ENCODE results near the gene CDKAL1. TPM values are rescaled to one million over a fixed set of nuclear protein-coding genes. Genes with fewer than 3 reads are reported as not detected.
"Not testable (repeated sequence)": the region's sequence is repeated elsewhere in the genome, so short reads cannot be mapped to it uniquely, and the experiment has no call there.

The CDKAL1 gene
- total RNA-seq, 1 experiment from 2014 or later: 14.5 TPM

DNA sequence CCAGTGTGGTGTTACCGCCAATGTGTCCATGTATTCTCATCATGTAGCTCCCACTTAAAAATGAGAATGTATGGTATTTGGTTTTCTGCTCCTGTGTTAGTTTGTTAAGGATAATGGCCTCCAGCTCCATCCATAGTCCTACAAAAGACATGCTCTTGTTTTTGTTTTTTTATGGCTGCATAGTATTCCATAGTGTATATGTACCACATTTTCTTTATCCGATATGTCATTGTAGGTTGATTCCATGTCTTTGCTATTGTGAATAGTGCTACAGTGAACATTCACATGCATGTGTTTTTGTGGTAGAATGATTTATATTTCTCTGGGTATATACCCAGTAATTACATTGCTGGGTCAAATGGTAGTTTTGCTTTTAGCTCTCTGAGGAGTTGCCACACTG is 207.2 kb downstream of the CDKAL1 start:
- DNase-seq (ENCODE audit: low spot score): no peak

DNA sequence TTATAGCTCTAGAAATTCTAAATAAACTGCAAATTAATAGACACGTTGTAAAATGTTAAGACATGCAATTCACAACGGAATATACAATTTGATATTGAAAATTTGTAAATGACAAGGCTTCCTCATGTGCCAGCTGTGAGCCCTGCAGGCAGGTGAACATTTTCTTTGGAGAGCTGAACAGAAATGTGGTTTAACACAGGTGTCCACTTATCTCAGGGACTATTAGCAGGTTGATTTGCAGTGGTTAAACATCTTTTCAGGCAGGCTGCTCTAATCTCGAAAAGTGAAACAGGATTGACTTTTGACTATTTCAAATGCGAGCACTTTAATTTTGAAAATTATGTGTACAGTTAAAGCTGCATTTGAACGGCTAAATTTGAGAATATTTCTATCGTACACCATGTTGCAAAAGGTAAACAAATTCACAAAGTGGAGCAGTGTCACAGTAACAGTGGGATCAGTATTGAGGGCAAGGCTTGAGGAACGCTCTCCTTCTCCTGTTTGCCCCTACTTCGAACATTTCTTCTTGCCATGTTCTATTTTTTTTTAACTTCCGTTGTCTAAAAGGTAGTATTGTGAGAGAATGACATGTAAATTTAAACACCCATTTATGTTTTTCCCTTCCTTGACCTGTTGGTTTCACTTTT is 210.8 kb downstream of the CDKAL1 start:
- DNase-seq (ENCODE audit: low spot score): no peak

DNA sequence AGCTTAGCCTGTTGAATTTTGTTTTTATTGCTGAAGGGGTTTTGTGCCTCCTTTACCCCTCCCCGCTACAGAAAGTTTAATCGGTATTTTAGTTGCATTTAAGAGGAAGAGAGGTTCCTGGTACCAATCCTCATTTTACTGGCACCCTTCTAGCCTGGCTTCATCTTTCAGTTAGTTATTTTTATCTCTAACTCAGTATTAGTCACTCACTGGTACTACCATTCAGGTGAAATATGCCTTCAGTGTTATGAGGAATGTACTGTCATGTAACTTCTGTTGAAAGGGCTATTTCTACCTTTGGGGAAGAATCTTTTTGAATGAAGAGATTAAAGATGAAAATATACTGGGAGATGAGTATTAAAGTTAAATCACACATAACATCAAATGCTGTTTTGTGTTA is 211.8 kb downstream of the CDKAL1 start:
- no peak for DNase-seq (ENCODE audit: low spot score)

DNA sequence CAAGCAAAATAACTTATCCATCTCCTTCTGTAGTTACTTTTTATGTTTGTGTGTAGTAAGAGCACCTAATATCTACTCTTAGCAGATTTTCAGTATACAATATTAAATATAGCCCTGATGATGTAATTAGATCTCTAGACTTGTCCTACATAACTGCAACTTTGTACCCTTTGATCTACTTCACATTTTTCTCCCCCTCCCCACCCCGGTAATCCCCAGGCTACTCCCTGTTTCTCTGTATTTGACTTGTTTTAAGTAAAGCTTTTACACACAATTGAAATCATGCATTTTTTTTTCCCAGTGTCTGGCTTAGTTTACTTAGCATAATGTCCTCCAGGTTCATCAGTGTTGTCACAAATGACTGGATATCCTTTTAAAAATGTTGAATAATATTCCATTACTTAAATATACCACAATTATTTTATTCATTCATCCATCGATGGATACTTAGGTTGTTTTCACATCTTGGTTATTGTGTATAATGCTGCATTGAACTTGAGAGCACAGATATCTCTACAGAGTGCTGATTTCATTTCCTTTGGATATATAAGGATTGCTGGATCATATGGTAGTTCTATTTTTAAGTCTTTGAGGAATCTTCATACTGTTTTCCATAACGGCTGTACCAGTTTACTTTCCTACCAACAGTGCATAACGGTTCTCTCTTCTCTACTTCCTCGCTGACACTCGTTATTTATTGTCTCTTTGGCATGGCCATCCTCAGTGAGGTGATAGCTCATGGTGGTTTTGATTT is 212.7 kb downstream of the CDKAL1 start:
- DNase-seq (ENCODE audit: low spot score): no peak

DNA sequence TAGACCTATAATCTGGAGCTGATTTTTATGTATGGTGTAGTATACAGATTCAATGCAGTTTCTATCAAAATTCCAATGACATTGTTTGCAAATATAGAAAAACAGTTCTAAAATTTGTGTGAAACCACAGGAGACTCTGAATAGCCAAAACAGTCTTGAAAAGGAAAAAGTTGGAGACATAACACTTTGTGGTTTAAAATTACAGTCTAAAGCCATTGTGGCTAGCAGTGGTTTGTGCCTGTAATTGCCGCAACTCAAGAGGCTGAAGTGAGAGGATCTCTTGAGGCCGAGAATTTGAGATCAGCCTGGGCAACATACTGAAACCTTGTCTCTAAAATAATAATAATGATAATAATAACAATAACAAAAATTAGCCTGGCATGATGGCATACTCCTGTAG is 213.7 kb downstream of the CDKAL1 start:
- no peak for DNase-seq (ENCODE audit: low spot score)

DNA sequence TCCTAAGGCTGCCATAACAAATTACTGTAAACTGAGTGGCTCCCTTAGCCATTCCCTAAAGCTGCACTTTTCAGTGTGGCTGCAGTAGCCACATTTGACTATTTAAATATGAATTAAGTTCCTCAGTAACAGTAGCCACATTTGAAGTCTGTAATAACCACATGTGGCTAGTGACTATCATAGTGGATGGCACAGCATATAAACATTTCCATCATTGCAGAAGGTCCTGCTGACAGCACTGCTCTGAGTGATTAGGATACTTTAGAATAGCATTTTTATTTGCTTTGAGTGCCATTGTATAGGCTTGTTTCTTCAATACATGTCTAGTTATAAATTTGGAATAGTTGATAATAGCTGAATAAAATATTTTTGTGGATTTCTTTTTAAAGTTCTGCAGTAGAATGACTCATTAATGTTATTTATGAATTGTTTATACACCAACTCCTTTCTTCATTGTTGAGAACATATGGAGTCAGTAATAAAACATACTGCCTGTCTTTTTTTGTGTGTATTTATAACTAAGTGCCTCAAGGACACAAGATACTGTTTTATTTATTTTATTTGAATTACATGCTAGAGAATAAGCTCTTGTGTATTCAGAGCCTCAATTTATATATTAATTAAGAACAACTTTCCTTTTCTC is 217.2 kb downstream of the CDKAL1 start:
- DNase-seq (ENCODE audit: low spot score): peak; percentile 5

DNA sequence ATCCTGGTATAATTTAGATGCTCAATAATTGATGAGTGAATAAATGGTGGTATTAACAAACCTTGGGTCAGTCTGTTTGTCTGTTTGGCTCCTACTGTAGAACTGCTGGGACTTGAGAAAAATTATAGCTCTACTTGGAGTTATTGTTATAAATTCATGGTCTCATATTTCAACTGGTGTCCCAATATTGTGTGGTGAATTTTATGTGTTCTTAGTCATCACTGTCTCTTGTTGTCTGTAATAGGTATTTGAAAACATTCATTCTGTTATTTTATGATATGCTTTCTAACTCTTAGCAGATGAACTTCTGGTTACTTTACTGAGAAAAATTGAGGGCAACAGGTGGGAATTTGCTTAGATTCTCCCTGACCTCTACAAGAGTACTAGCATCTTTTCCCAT is 221.4 kb downstream of the CDKAL1 start:
- DNase-seq (ENCODE audit: low spot score): no peak

DNA sequence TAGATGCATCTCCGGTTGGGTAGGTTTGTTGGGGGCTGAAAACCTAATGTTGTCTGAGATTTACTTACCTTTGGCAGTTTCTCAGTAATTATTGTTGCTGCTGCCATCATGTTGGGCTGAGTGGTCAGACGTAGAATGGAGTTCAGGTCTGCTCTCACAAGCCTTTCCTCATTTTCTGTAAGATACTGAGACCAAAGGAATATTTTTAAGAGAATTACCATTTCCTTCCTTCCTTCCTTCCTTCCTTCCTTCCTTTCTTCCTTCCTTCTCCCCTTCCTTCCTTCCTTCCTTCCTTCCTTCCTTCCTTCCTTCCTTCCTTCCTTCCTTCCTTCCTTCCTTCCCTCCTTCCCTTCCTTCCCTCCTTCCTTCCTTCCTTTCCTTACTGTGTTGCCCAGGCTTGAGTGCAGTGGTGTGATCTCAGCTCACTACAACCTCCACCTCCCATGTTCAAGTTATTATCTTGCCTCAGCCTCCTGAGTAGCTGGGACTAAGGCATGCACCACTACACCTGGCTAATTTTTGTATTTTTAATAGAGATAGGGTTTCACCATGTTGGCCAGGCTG is 222.4 kb downstream of the CDKAL1 start:
- DNase-seq (ENCODE audit: low spot score): not testable (repeated sequence)

DNA sequence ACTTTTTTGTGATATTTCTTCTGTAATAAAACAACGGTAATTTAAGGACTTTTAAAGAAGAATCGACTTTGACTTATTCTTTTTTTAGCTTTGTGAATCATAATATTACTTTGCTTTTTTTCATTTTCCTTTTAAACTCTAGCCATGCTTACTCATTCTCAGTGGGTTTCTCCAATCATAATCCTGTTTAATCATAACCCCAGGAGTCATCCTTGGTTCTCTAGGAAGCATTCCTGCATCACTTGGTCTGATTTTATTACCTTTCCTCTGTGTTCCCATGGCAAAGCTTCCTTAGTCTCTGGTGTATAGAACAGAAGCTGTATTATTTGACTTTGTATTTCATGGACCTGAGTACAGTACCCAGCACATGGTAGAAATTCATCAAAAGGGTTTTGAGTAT is 223.5 kb downstream of the CDKAL1 start:
- DNase-seq (ENCODE audit: low spot score): no peak

DNA sequence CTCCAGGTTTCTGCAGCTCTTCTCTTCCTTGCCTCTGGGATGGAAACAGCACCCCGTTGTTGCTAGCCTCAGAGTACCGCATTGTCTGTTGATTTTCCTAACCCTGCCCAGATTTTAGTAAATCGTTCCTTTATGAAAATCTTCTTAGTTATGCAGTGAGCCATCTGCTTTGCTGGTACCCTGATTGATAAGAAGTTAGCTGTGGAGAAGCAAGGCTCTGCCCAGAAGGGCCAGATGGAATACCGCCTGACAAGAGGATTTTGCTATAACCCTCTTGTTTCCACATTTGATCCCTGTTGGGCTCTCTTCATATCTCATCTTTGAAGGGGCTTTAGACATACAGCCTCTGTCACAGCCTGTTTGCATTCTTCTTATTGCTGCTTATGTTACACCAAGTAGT is 229.0 kb downstream of the CDKAL1 start:
- DNase-seq (ENCODE audit: low spot score): no peak

DNA sequence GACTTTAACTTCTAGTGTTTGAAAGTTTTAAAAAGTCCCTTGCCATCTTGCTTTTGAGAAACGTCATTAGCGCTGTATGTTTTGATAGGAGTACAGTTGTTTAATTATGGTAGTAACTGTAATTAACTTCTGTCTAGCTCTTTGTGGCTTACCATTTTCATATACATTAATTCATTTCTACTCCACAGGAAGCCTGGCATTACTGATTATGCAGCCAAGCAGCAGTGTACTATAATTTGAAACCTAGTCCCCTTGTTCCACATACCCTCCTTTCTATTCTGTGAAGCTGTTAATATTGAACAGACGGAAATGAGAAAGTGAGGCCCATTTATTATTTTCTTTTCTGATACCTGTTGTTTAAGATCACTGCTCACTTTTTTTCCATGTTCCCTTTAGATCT is 235.4 kb downstream of the CDKAL1 start:
- no peak for DNase-seq (ENCODE audit: low spot score)

DNA sequence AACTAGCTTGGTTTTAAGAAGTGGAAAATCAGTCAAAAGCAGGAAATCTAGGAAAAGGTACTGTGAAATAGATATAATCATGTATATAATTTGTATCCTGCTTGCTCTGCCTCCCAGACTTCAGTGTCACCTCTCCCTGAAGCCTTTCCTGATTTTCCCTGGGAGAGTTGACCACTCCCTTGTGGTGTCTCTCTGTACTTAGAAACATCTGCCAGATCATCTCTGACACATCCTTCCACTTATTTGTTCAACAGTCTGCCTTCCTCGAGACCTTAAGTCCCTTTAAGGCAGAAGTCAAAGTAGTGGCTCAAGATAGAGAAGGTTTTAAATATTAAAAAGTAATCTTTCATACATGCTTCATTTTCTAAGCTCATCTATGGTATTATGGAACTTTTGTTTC is 236.5 kb downstream of the CDKAL1 start:
- no peak for DNase-seq (ENCODE audit: low spot score)

DNA sequence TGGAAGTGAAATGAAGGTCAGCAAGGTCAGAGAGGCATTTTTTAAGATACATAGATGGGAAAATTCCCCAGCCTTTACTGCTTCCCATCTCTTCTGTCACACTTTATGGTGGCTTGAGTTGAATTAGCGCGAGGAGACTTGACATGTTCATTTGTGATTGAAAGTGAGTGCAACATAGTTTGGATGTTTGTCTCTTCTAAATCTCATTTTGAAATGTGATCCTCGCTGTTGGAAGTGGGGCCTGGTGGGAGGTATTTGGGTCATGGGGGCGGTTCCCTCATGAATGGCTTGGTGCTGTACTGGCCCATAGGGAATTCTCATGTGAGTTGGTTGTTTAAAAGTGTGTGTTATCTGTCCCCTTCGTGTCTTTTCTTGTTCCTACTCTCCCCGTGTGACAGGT is 237.2 kb downstream of the CDKAL1 start:
- no peak for DNase-seq (ENCODE audit: low spot score)

DNA sequence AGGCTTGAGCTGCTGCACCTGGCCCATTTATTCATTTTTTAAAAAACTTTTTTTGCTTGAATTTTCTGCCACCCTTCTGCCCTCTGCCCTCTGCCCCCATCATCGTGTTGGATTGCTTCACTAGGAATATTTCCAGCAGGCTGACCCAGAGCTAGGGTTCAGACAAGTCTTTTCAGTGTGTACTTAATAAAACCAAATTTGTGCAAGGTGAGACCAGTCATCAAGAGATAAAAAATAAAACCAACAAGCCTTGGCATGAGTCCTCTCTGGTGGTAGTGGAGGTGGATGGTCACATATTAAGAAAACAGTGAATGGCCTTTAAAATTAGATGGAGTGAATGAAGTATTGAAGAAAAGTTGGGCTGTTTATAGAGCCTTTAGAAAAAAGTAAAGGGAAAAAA is 239.6 kb downstream of the CDKAL1 start:
- DNase-seq (ENCODE audit: low spot score): no peak

DNA sequence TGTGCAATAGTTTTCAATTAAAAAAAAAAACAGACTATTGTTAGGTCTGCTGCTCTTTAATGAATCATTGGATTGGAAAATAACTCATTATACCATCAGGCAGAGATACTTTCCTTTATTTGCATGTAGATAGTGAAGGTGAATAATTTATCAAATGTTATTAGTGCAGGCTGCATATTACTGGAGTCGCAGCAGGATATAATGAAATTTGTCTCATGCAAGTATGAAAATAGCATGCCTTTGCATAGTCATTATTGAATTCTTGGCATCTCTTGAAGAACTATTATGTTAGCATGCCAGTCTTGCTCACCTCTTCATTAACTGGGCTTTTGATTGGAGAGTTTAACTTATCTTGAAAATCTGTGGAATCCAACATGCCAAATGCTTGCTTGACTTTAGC is 241.7 kb downstream of the CDKAL1 start:
- DNase-seq (ENCODE audit: low spot score): no peak

DNA sequence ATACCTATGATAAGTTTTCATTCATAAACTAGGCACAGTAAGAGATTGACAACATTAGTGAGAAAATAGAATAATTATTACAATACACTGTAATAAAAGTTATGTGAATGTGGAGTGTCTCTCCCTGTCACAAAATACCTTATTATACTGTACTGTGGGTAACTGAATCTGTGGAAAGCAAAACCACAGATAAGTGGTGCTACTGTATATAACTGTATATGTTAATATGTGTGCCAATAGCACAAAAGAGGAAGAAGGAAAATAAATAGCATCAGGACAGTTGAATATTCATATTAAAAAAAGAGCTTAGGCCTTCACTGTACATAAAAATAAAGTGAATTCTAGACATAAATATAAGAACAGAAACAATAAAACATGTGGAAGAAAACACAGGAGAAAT is 243.5 kb downstream of the CDKAL1 start:
- DNase-seq (ENCODE audit: low spot score): no peak

DNA sequence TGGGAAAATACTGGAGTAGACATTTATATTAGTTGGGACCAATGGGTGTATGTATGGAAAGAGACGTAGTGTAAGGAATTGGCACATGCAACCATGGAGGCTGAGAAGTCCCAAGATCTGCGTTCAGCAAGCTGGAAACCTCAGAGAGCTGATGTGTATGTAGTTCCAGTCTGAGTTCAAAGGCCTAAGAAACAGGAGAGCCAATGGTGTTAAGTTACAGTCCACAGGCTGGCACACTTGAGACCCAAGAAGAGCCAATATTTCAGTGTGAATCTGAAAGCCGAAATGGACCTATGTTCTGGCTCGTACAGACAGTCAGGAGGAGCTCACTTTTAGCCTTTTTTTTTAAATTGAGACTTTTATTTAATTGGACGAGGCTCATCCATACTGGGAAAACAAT is 244.2 kb downstream of the CDKAL1 start:
- no peak for DNase-seq (ENCODE audit: low spot score)

DNA sequence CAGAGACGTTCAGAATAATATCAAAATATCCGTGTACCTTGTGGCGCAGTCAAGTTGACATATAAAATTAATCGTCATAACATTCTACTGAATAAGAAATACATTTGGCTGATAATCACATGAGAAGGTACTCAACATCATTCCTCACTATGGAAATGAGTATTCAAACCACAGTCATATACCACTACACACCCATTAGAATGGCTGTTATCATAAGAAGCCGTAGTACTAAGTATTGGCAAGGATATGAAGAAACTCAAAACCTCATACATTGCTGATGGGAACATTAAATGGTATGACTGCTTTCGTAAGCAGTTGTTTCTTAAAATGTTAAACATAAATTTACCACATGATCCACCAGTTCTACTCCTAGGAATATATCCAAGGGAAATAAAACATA is 244.7 kb downstream of the CDKAL1 start:
- DNase-seq (ENCODE audit: low spot score): no peak

DNA sequence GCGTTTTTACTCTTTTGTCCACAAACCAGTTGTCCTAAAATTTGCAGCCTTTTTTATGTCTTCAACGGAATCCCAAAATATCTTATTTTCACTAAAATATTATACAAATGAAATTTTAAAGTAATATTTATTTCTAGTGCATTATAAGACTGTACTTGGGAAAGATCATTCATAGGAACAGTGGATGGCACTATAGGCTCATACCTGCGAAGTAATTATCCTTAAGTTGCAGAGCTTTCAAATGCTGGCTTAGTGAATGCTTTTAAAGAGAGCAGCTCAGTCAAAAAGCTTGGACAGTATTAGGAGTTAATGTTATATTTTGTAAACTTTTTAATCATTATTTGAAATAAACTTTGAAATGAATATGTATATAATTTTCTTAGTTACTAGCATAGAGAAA is 254.9 kb downstream of the CDKAL1 start:
- no peak for DNase-seq (ENCODE audit: low spot score)

DNA sequence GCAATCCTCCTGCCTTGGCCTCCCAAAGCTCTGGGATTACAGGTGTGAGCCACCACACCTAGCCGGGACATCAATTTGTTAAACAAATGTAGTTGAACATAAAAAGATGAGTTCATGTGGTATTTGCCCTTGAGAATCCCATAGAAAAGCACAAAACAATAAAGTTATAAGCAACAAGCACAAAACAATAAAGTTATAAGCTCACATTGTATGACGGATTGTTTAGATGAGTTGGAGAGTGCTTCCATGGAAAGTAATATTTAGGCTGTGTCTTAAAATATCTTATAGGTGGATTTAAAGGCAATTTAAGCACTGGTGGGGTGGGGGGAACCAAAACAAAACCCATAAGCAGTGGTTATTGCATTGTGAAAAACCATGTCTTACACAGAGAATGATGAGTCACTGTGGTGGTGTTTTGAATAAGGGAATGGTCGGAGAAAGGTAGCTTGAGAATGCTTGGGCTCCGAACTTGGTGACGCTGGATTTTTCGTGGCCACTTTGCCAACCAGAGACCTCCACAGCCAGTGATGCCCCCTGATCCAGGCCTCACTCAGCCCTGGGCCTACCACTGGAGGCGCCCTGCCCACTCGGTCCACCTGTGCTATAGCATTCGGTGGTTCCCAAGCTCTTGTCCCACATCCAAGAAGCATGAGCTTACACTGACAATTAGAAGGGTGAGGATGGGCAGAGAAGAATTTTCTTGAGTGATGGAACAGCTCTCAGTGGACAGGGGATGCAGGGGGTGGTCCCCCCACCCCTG is 256.0 kb downstream of the CDKAL1 start:
- peak; percentile 17 for DNase-seq (ENCODE audit: low spot score)

DNA sequence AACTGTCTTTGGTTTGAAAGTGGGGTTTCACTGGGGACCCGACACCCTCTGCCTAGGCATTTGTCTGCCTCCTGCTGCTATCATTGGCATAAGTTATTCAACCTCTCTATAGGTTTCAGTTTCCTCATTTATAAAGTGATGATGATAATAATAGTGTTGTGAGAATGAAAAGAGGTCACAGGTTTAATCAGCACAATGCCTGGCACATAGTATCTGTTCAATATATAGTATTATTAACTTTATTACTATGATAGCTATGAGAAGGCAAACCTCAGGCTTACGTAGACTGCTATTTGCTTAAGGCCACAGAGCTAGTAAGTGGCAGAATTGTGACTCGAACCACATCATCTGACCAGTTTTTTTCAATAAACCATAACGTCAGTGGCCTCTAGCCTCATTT is 256.8 kb downstream of the CDKAL1 start:
- DNase-seq (ENCODE audit: low spot score): no peak

DNA sequence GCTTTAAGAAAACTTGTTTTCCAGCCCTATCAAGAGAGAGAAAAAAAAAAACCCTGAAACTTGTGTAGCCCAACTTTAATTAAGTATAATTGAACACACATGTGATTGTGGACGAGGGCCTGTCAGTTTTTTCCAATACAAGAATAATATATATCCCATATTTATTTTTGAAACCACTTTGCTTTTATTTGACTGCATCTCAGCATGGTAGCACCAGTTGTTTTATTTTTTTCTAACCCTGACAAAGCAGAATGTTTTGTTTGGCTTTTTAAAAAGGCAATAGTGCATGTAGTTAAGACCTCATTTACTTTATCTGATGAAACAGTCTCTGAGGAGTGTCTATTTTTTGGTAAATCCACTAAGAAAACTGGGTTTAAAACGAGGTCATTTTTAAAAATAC is 257.7 kb downstream of the CDKAL1 start:
- peak; percentile 58 for DNase-seq (ENCODE audit: low spot score)
